Activated naive CD8-positive, alpha-beta T cell treated with anti-CD3 and anti-CD28 coated beads, Interleukin-2, amount 10 ng/mL, durations not matched to agents 7 days and 5 days (primary cell): ENCODE measurements around the gene TOP3B. TPM values are rescaled to one million over a fixed set of nuclear protein-coding genes. Genes with fewer than 3 reads are reported as not detected.

Experiments used
- ATAC-seq: fragments of 150-1000 bp; cut with Tn5 transposase; one replicate; pipeline ENCODE4 v1.10.0; 2021; ENCODE audit warnings: low read depth, moderate library complexity
- POLR2A ChIA-PET: fragments of 350-600 bp; sonication (Branson Sonifier 250); formaldehyde crosslinking; loops from one replicate; lab custom pipeline; 2021; ENCODE audit warnings: antibody characterized with exemption; lab: Charles Lee
- DNase-seq: peaks from one replicate; pipeline ENCODE4 v3.0.0; 2021
- H3K27ac Mint-ChIP-seq: one replicate; pipeline ENCODE4 v1.8.0; 2022; ENCODE audit warnings: mild to moderate bottlenecking, mixed read lengths
- H3K27me3 Mint-ChIP-seq: one replicate; pipeline ENCODE4 v1.8.0; 2022; ENCODE audit warnings: mild to moderate bottlenecking, moderate library complexity, mixed read lengths
- H3K36me3 Mint-ChIP-seq: one replicate; pipeline ENCODE4 v1.8.0; 2021; ENCODE audit warnings: mild to moderate bottlenecking, mixed read lengths
- H3K4me1 Mint-ChIP-seq: one replicate; pipeline ENCODE4 v1.8.0; 2021; ENCODE audit warnings: mixed read lengths
- H3K4me3 Mint-ChIP-seq: one replicate; pipeline ENCODE4 v1.8.0; 2022; ENCODE audit warnings: mild to moderate bottlenecking, moderate library complexity, mixed read lengths
- H3K9me3 Mint-ChIP-seq: one replicate; pipeline ENCODE4 v1.8.0; 2021; ENCODE audit warnings: mixed read lengths
- total RNA-seq, 2 experiments: library from RNA; stranded (reverse); gene quantifications; one replicate each; pipeline ENCODE4 v1.2.3, GENCODE V29; 2021

TOP3B gene
- total RNA-seq, 2 experiments from 2014 or later: 45.6 to 56.6 TPM

DNA sequence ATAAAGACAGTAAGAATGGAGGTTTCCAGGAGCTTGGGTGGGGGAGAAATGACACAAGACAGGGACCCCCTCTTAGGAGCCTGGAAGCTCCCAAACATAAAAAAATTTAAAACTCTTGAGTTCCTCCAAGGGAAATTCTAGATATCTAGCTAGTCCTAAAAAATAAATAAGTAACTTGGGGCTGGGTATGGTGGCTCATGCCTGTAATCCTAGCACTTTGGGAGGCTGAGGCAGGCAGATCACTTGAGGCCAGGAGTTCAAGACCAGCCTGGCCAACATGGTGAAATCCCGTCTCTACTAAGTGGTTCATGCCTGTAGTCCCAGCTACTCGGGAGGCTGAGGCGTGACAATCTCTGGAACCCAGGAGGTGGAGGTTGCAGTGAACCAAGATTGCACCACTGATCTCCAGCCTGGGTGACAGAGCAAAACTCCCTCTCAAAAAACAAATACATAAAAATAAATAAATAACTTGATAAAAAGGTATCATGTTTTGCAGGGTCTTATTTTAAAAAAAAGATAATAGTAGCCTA, 20.0 kb upstream of the TOP3B start:
- DNase-seq (no peak), ATAC-seq (no peak)
- H3K27me3 Mint-ChIP-seq: peaks cover 12% of the 10 kb centered on the region
- H3K9me3 Mint-ChIP-seq: no peaks in the 10 kb centered on the region
- no peaks in the 10 kb centered on the region for H3K4me1 Mint-ChIP-seq
- H3K4me3 Mint-ChIP-seq: no peak overlapping the region
- POLR2A ChIA-PET: no interaction called here
- no peak overlapping the region for H3K27ac Mint-ChIP-seq
- no peaks in the 10 kb centered on the region for H3K36me3 Mint-ChIP-seq

DNA sequence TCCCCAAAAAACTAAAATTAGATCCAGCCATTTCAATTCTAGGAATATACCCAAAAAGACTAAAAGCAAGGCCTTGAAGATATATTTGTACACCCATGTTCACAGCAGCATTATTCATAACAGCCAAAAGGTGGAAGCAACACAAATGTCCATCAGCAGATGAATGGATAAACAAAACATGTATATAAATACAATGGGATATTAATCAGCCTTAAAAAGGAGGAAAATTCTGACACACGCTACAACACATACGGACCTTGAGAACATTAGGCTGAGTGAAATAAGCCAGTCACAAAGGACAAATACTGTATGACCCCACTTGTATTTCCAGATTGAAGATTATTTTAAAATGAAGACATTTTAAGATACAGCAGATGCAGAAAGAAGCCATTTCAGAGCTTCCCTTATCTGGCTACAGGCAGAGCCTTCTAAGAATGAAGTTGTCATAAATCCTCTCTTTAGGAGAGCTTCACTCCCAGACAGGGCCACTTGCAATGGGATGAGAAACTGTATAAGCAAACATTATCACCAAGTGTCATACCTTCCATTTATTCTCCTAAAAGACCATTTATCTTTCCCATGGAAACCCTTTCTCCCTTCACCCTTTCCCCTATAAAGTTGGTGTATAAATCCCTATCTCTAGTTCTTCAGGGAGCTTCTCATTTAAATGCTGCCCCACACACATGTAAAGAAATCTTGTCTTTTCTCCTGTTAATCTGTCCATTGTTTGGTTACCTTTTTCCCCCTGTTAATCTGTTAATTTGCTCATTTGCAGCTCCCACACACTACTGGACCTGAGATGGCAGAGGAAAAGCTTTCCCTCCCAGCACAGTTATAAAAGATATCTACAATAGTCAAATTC, 19.3 kb upstream of the TOP3B start:
- Mint-ChIP-seq H3K4me3 (no peak overlapping the region), H3K27ac (no peak overlapping the region), H3K9me3 (no peaks in the 10 kb centered on the region), H3K27me3 (peaks cover 12% of the 10 kb centered on the region), H3K36me3 (no peaks in the 10 kb centered on the region), H3K4me1 (no peaks in the 10 kb centered on the region)
- DNase-seq (no peak), ATAC-seq (no peak)
- POLR2A ChIA-PET: no interaction called here

DNA sequence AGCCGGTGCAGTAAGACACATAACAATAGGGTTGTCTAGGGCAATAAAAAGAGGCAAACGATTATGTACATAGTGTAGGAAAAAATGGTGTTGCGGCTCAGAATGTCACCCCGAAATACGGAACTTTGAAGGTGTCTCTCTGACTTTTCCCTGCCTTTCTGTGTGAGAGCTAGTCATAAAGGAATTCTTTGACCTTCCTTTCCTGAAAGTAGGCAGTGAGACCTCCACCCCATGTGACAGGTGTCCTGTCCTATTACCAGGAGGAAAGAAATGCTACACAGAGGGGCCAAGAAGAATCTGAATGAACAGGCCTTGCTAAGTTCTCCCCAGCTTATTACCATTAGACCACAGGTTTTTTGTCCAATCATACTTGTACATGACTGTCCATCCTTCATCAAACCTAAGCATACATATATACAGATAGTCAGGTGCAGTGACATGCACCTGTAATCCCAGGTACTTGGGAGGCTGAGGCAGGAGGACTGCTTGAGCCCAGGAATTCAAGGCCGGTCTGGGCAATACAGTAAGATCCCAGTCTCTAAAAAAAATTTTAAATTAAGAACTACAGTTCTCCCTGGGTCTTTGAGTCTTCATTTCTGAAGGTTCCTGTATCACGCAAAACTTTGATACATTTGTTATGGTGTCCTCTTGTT, 16.1 kb upstream of the TOP3B start:
- Mint-ChIP-seq H3K27me3 (peaks cover 8% of the 10 kb centered on the region), H3K36me3 (no peaks in the 10 kb centered on the region), H3K4me3 (no peak overlapping the region), H3K4me1 (no peaks in the 10 kb centered on the region), H3K27ac (no peak overlapping the region), H3K9me3 (no peaks in the 10 kb centered on the region)
- POLR2A ChIA-PET: no interaction called here
- no peak for DNase-seq
- ATAC-seq: no peak

DNA sequence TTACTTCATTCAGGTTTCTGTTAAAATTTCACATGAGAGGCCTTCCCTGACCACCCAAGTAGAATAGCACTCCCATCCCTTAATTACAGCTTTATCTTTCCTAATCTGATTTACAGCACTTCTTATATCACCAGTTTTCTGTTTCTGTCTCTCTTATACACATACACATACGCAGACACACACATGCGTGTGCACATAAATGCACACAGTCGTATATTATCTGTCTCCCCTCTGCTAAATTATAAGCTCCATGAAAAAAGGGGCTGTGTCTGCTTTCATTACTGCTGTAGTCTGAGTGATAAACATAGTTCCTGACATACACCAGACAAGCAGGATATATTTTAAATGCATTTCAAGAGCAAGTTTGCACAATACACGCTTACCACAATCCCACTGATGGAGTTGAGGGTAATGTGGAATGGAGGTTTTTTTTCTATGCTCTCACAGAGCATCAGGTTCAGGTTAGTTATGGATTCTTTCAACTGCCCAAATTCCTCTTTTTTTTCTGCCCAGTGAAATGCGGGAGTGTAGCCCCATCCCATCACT, 13.7 kb upstream of the TOP3B start:
- no peak overlapping the region for H3K27ac Mint-ChIP-seq
- no peak for DNase-seq
- H3K36me3 Mint-ChIP-seq: no peaks in the 10 kb centered on the region
- H3K4me1 Mint-ChIP-seq: no peaks in the 10 kb centered on the region
- H3K9me3 Mint-ChIP-seq: no peaks in the 10 kb centered on the region
- no peak for ATAC-seq
- no peak overlapping the region for H3K4me3 Mint-ChIP-seq
- POLR2A ChIA-PET: no interaction called here
- H3K27me3 Mint-ChIP-seq: peaks cover 8% of the 10 kb centered on the region

DNA sequence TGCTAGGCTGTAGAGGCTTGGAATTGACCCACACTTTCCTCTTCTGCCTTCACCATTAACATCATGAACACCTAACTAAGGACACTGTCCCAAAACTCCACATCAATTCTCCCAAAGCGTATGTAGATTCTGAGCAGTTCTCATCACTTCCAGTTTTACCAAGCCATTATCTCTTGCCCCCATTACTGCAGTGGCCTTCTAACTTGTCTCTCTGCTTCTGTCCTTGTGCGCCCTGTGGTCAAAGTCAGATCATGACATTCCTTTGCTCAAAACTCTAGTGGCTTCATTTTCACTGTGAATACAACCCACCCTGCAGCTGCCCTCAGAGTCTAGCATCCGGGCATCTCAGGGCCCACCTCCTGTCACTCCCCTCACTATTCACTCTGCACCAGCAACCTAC, 13.1 kb upstream of the TOP3B start:
- POLR2A ChIA-PET: no interaction called here
- H3K4me3 Mint-ChIP-seq: no peak overlapping the region
- H3K36me3 Mint-ChIP-seq: no peaks in the 10 kb centered on the region
- no peak overlapping the region for H3K27ac Mint-ChIP-seq
- ATAC-seq (no peak), DNase-seq (no peak)
- H3K9me3 Mint-ChIP-seq: no peaks in the 10 kb centered on the region
- H3K4me1 Mint-ChIP-seq: no peaks in the 10 kb centered on the region
- H3K27me3 Mint-ChIP-seq: peaks cover 5% of the 10 kb centered on the region

DNA sequence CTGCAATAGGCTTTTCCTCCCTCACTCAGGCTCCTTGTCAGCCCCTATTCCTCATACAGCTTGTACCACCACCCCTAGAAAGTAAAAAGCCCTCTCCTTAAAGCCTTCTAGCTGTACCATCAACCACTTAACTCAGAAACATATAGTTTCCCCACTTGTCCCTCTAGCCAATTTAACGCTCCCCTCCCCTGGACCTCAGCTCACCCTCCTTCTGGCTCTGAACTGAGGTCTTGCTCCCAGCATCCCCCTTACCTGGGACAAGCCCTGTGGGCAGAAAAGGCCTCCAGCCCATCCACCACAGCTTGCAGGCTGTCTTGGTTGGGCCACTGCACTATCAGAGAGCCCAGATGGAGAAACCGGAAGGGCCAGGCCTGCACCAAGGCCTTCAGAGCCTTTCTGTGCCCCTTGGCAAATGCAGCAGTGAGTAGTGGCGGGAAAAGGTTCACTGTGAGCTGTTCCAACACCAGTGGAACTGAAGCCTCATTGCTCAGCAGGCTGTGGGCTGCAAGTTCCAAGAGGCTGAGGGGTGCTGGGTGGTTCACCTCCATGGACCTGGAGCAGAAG, 12.4 kb upstream of the TOP3B start:
- Mint-ChIP-seq H3K36me3 (no peaks in the 10 kb centered on the region), H3K9me3 (no peaks in the 10 kb centered on the region)
- ATAC-seq: no peak

DNA sequence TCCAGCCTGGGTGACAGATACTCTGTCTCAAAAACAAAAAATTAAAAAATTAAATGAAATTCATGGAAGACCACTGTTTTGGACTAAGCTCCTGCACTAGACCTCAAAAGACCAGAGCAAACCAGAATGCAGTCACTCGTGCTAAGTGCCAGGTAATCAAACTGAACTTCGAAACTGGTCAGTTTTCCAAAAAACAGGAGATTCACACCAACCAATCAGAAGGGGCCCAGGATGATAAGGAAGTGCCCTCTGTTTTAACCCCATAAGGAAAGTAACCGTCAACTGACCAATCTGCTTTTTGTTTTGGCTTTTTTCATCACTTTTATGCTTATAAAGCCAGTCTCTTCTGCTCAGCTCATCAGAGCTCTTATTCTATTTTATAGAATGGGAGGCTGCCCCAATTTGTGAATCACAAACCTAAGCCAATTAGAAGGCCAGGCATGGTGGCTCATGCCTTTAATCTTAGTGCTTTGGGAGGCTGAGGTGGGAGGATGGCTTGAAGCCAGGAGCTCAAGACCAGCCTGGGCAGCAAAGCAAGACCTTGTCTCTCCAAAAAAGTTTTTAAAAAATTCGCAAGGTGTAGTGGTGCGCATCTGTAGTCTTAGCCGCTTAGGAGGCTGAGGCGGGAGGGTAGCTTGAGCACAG, 10.1 kb upstream of the TOP3B start:
- DNase-seq (no peak), ATAC-seq (no peak)
- Mint-ChIP-seq H3K36me3 (no peaks in the 10 kb centered on the region), H3K27me3 (no peaks in the 10 kb centered on the region), H3K4me1 (no peaks in the 10 kb centered on the region), H3K27ac (no peak overlapping the region), H3K9me3 (no peaks in the 10 kb centered on the region), H3K4me3 (no peak overlapping the region)
- POLR2A ChIA-PET: no interaction called here

More for the DNA sequence above, 12.4 kb upstream of the TOP3B start:
- Mint-ChIP-seq H3K4me3 (no peak overlapping the region), H3K27me3 (peaks cover 4% of the 10 kb centered on the region), H3K27ac (no peak overlapping the region), H3K4me1 (no peaks in the 10 kb centered on the region)
- no peak for DNase-seq
- POLR2A ChIA-PET: no interaction called here

DNA sequence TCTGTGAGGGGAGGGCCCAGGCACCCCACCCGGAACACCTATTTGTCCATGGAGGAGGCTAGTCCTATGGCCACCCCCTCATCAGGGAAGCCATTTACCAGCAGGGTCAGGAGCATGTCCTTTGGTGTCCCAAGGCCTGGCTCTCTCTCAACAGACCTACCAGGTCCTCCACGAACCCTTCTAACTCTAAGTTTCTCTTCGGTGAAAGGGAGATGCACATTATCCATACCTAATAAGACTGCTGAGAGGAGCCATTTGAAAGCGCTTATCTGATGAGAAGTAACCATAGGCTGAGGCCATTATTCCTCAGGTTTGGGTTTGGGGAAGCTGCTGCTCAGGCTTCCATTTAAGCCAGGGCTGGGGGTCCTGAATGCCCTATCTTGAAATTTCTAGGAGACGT, 9.2 kb upstream of the TOP3B start:
- H3K4me1 Mint-ChIP-seq: no peaks in the 10 kb centered on the region
- no peaks in the 10 kb centered on the region for H3K27me3 Mint-ChIP-seq
- H3K4me3 Mint-ChIP-seq: no peak overlapping the region

DNA sequence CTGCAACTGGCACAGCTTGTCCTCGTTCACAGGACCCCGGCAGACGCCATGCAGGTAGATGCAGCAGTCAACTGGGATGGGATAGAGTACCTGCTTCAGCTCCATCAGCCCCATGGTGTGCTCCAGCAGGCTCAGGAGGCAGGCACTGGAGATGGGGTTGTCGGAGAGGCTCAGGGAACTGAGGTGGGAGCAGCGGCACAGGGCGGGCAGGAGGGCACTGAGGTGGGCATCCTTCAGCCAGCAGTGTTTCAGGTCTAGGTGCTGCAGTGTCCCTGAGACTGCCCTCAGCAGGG, 8.7 kb upstream of the TOP3B start:
- no peaks in the 10 kb centered on the region for H3K27me3 Mint-ChIP-seq
- H3K27ac Mint-ChIP-seq: no peak overlapping the region

More for the DNA sequence above, 9.2 kb upstream of the TOP3B start:
- no peak for ATAC-seq
- POLR2A ChIA-PET: no interaction called here
- H3K27ac Mint-ChIP-seq: no peak overlapping the region
- no peaks in the 10 kb centered on the region for H3K36me3 Mint-ChIP-seq
- H3K9me3 Mint-ChIP-seq: no peaks in the 10 kb centered on the region
- DNase-seq: no peak

DNA sequence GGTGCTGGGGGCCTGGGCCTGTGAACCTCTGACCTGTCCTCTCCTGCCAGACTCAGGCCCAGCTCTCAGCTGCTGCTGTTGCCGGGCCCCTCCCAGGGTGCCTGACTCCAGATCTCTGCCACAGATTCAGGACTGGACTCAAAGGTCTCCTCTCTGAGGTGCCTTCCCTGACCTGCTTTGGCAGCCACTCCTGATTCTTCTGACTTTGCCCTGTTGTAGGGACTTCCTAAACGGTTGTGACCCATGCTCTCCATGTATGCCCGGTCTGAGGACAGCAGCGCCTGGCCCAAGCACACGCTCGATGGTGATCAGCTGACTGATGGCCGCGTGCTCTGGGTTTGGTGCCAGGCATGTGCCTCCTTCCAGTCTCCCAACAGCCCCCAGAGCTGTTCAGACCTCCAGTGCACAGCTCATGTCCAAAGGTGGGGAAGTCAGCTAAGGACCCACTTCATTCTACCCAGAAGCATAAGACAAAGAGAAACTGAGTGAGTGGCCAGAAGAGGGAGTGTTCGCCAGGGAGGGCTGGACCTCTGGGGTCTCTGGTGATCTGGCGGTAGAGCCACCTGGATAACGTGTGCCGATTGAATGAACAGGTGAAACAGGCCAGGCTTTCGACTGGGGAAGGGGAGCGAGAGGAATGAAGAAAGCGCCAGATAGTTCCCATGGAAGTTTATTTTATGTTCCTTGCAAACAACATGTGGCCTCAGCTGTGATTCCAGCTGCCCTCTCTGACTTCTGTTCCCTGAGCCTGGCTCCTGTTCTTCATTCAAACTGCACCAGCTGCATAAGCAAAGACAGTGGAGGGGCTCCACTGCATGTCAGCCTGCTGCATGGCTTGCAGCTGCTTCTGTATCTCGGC, 8.1 kb upstream of the TOP3B start:
- Mint-ChIP-seq H3K9me3 (no peaks in the 10 kb centered on the region), H3K27ac (no peak overlapping the region), H3K4me1 (no peaks in the 10 kb centered on the region), H3K4me3 (no peak overlapping the region), H3K36me3 (no peaks in the 10 kb centered on the region), H3K27me3 (no peaks in the 10 kb centered on the region)
- POLR2A ChIA-PET: no interaction called here
- DNase-seq (no peak), ATAC-seq (no peak)

More for the DNA sequence above, 8.7 kb upstream of the TOP3B start:
- no peak for ATAC-seq
- H3K9me3 Mint-ChIP-seq: no peaks in the 10 kb centered on the region
- POLR2A ChIA-PET: no interaction called here
- H3K4me3 Mint-ChIP-seq: no peak overlapping the region
- no peaks in the 10 kb centered on the region for H3K36me3 Mint-ChIP-seq
- DNase-seq: no peak
- no peaks in the 10 kb centered on the region for H3K4me1 Mint-ChIP-seq

DNA sequence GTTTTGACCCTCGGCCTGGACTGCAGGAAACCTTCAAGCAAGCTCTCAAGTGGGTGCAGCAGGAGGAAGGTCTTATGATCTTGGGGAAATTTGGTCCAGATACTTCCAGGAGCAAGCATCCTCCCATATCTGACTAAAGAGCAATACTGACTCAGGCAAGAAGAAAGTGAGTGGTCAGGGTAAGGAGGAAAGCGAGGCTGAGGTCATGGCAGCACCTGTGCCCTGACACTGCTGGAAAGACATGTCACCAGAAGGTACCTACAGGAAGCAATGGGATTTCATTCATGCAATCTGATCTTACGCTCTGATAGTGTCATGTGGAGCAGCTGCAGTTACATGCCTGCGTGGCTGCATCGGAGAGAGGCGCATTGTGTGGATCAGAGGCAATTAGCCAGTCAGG, 6.5 kb upstream of the TOP3B start:
- Mint-ChIP-seq H3K27ac (no peak overlapping the region), H3K4me3 (no peak overlapping the region), H3K9me3 (no peaks in the 10 kb centered on the region), H3K27me3 (no peaks in the 10 kb centered on the region), H3K4me1 (no peaks in the 10 kb centered on the region), H3K36me3 (no peaks in the 10 kb centered on the region)
- POLR2A ChIA-PET: no interaction called here
- no peak for DNase-seq
- ATAC-seq: no peak

DNA sequence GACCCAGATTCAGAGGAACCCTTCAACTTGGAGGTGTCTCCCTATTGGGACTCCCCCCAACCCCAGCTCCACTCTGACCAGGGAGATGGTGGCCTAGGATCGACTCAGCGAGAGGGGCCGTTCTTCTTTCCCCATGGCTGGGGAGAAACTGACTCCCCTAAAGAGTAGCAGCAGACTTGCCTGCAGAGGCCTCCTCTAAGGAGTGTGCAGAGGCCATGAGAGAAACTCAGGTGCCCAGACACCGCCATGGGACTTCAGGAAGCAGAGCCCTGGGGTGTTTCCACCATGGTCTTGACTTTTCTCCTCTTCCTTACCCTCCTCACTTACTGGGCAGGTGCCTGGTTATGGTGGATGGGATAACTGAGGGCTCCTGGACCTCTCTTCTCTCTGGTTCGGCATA, 2.6 kb upstream of the TOP3B start:
- no peak overlapping the region for H3K27ac Mint-ChIP-seq
- H3K36me3 Mint-ChIP-seq: no peaks in the 10 kb centered on the region
- POLR2A ChIA-PET: no interaction called here
- no peaks in the 10 kb centered on the region for H3K9me3 Mint-ChIP-seq
- no peak for ATAC-seq
- DNase-seq: no peak
- no peak overlapping the region for H3K4me3 Mint-ChIP-seq
- peaks cover 11% of the 10 kb centered on the region for H3K4me1 Mint-ChIP-seq
- no peaks in the 10 kb centered on the region for H3K27me3 Mint-ChIP-seq

DNA sequence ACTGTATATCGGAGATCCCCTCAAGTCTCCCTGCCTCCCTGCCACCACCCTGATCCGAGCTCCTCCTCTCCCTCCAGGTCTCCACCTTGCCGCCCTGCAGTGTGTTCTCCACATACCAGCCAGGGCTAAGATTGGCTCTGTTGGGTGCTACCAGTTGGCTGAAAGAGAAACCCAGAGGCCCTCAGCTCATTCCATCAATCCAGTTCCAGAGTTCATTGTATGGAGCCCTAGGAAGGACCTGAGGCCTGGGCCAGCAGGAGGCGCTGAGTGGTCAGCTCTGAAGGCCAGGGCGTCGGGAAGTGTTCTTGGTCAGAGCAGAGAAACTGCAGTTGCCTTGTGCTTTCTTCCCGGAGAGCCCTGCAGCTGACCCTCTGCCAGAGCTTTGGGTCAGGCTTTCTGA, 2.2 kb upstream of the TOP3B start:
- ATAC-seq (no peak), DNase-seq (no peak)
- Mint-ChIP-seq H3K9me3 (no peaks in the 10 kb centered on the region), H3K27me3 (no peaks in the 10 kb centered on the region), H3K27ac (no peak overlapping the region), H3K4me3 (no peak overlapping the region), H3K4me1 (peaks cover 13% of the 10 kb centered on the region), H3K36me3 (no peaks in the 10 kb centered on the region)
- POLR2A ChIA-PET: no interaction called here
